PC-3 (cell line): ENCODE data around the gene CSMD2.

Source experiments
- CTCF ChIP-seq: fragments of 300-600 bp; sonication (generic); conservative IDR thresholded peaks from 2 replicates; pipeline ENCODE4 v1.5.1; 2017; ENCODE audit warnings: antibody characterized with exemption, low read depth, mild to moderate bottlenecking, low read length
- EZH2 ChIP-seq: fragments of 300-600 bp; sonication (generic); IDR thresholded peaks from one replicate; pipeline ENCODE4 v1.6.1; 2017; ENCODE audit warnings: antibody characterized with exemption, mild to moderate bottlenecking, low read length; ENCODE audit not compliant: unreplicated experiment

- TF ChIP-seq CTCF, result no peak
- TF ChIP-seq EZH2, result no peak
Observed at GRCh38 chr1:34018285-34018684, 146.7 kb downstream of the CSMD2 start.
